HG03196 (cell line): ENCODE data around the gene TRIM71.
"Not testable (repeated sequence)": the region's sequence is repeated elsewhere in the genome, so short reads cannot be mapped to it uniquely, and the experiment has no call there.

Source experiments
- ATAC-seq: cut with Tn5 transposase; IDR thresholded peaks from one replicate; pipeline ENCODE4 v1.9.1; 2021; ENCODE audit not compliant: unreplicated experiment

Gene TRIM71

GRCh38 chr3:32842531-32842931, 24.7 kb downstream of the TRIM71 start:
- ATAC-seq: no peak

- no peak for ATAC-seq
Measured at GRCh38 chr3:32842987-32843386, 25.2 kb downstream of the TRIM71 start.

DNA sequence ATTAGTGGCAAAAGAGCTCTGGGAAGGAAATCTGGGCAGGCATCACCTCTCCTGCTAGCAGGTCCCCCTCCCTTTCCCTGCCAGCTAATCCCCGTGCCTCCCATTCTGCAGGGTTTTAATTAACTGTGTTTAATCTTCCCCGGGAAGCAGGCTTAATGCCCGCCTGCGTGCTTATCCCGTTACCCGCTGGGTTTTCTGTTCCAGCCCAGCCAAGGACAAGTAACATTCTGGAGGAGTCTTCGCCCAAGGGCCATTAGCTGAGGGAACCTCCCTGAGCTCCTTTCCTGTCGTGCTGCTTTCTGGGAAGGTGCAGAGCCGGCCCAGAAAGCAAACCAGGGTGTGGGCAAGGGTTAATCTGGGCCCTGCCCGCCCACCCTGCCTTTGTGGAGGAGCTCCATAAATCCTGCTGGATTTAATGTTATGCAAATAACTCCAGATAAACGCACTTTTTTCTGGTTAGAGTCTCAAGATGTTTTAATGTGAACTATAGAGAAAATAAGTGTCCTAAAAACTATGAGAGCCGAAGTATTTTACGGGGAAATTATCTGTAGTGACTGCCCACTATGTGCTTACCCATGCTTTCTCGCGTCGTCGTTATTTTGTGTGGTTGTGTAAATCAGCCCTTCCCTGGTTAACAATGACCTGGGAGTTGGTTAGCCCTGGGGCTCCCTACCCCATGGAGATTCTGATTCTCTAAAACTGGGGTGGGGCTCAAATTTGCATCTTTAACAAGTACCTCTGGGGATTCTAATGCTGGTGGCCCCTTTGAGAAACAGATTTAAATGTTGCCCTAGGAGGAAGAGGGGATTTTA, 25.9 kb downstream of the TRIM71 start:
- no peak for ATAC-seq

GRCh38 chr3:32844322-32844654, 26.5 kb downstream of the TRIM71 start:
- no peak for ATAC-seq

DNA sequence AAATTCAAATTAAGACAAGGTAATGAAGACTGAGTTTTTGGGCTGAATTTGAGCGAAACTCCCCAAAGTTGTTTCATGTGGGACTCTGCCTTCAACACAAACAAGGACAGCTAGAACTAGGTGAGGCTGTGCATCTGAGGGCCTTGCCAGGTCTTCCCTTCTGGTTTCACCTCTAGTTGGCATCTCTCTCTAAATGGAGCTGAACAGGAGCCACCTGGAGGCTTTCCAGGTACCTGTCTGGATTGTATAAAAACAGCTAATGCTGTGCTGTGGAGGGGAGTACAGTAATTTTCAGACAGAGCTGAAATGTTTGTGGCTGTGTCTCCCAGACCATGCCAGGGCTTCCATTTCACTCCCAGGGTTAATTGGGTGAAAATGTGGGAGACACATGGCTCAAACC, 27.1 kb downstream of the TRIM71 start:
- no peak for ATAC-seq

DNA sequence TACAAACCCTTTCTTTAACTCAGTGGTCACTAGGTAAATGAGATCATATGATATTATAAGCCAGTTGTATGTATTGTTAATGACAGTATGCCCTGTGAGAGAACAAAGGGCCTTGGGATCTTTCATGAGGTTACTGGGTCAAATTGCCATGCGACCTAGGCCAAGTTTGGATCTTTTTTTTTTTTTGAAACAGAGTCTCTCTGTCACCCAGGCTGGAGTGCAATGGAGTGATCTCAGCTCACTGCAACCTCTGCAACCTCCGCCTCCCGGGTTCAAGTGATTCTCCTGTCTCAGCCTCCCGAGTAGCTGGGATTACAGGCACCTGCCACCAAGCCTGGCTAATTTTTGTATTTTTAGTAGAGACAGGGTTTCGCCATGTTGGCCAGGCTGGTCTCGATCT, 27.7 kb downstream of the TRIM71 start:
- not testable (repeated sequence) for ATAC-seq

DNA sequence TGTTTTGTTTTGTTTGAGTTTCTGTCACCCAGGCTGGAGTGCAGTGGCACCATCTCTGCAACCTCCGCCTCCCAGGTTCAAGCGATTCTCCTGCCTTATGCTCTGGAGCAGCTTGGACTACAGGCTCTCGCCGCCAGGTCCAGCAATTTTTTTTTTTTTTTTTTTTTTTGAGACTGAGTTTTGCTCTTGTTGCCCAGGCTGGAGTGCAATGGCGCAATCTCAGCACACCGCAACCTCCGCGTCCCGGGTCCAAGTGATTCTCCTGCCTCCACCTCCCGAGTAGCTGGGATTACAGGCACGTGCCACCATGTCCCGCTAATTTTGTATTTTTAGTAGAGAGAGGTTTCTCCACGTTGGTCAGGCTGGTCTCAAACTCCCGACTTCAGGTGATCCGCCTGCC, 29.2 kb downstream of the TRIM71 start:
- ATAC-seq: not testable (repeated sequence)

GRCh38 chr3:32847528-32847927, 29.7 kb downstream of the TRIM71 start:
- ATAC-seq: no peak

DNA sequence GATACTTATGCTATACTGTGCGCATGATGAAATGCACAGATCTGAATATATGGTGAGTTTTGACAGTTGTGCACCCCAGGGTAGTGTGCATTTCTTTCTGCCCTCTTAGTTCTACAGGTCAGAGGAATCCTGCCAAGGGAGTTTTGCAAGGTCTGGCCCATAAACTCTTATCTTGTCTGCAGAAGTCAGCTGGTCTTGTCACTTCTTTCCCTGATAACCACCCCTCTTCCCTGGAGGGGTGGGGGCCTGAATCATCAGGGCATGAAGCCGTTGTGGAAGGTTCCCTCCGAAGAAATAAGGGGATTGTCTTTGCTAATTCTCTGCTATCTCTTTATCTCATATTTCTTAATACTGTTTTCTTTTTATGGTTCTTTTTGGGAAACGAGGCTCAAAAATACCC, 30.4 kb downstream of the TRIM71 start:
- no peak for ATAC-seq

DNA sequence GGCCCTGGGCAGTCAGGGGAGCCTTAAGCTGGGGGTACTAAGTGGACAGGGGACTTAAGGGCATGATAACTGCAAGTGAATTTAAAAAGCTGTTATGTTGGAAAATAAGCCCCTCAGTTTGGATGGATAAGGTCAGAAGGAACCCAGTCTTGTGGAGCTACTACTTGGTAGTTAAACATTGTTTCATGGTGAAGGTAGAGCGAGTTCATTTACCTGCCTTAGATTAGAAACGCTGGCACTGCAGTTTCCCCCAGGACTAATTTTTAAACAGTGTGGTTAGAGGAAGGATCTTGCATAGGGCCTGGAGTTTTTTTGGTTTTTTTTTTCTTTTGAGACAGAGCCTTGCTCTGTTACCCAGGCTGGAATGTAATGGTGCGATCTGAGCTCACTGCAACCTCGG, 31.2 kb downstream of the TRIM71 start:
- ATAC-seq: no peak

- ATAC-seq: no peak
Measured at GRCh38 chr3:32850226-32850625, 32.4 kb downstream of the TRIM71 start.

DNA sequence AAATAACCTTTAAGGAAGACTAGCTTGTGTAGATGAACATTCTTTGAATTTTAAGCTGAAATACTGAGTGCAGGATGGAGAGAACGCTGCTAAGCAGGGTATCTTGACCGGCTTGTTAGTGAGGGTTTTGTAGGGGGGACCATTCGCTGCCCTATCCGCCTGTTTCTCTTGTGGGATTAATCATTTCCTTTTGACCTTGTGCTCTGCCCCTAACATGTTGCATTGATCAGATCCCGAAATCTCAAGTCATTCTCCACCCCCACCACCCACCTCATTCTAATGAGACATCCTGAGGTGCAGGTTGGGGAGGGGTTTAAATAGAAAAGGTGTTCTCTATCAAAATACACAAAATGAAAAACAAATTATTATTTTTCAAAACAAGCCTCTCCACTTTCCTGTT, 32.8 kb downstream of the TRIM71 start:
- no peak for ATAC-seq

DNA sequence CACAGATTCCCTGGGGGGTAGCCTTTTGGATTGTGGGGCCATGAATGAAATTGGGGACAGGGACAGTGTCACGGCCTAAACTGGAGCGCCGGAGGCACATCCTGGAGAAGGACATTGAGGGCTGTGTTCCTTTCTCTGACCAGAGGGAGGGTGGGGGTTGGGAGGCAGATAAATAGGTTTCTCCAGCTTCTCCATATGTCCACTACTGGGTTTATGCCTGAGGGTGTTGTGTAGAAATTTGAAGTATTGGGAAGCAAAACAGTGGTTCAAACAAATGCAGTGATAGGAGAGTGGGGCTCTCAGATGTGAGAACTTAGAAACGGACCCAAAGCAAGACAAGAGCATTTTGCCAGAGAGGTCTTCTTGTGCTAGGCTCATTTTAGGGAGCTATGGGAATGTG, 34.3 kb downstream of the TRIM71 start:
- no peak for ATAC-seq

DNA sequence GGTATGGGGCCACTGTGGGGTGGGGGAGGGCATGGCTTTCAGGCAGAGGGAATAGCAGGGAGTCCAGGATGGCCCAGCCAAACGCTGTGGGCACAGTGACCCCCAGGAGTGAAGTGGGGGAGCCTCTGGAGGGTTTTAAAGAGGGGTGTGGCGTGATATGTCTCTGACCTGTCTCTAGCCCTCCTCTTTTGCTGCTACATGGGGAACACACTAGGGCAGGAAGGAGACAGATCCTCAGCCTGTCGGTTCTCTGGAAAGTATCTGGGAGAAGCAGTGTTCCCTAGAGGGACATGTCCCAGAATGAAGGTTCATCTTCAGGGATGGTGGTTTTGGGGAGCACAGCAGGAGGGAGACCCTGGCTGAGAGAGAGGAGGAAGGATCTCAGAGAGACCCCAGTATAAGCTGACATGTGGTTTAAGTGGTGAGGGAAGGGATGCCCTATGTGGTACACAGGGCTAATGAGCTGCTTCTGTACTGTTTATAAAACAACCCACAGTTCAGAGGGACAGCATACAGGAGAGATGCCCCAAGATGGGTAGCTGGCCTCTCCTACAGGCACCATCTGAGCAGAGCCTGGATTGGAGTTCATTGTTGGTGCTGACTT, 37.7 kb downstream of the TRIM71 start:
- no peak for ATAC-seq

DNA sequence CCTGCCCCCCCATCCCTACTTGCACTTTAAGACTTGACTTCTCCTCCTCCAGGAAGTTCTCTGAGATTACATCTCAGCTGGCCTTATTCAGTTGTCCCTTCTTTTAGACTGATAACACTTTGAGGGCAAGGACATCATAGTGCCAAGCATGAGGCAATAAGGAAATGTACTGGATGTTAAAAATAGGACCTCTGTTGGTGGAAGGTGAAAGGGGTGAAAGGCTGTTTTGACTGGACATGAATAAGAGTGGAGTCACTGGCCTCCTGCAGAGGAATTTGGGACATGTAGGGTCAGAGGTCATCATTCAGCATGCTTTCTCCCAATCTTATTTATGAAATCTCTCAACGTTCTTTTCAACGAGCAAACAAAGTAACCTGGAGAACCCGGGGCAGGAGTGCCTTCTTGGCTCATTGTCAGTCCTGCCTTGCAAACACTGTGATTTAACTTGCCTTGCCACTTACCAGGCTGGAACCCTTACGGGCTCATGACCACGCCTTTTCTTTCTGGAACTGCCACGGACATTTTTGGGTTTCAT, 38.6 kb downstream of the TRIM71 start:
- ATAC-seq: no peak

GRCh38 chr3:32856901-32857507, 39.2 kb downstream of the TRIM71 start:
- no peak for ATAC-seq

DNA sequence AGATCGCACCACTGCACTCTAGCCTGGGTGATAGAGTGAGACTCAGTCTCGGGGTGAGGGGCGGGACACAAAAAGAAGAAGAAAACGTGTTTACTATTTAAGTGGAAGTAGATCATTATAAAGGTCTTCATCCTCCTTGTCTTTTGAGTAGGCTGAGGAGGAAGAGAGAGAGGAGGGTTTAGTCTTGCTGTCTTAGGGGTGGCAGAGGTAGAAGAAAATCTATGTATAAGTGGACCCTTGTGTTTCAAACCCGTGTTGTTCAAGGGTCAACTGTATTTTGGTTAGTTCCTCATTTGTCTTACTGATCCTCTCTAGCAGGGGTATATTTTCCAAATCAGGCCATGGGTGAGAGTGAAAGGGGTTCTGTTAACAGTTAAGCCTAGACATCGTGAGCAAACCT, 40.1 kb downstream of the TRIM71 start:
- no peak for ATAC-seq

GRCh38 chr3:32859604-32860237, 41.9 kb downstream of the TRIM71 start:
- ATAC-seq: no peak

DNA sequence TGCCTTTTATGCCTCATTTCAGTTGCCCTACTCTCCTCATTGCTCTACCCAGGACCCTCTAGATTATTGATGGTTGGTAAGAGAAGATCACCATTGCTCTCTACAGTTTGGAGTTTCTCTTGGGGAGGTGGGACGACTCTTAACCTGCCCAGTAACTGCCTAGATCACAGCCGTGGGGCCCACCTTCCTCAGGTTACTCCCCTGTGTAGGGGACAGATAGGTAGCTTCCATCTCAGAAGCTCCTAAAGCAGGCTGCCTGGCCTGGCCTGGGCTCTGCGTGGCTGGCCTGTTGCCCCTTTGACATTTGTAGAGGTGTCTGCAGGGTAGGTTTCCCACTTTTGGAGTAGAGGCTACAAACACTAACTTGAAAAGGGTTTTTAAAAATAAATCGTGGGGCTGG, 42.7 kb downstream of the TRIM71 start:
- no peak for ATAC-seq

GRCh38 chr3:32861681-32862080, 43.9 kb downstream of the TRIM71 start:
- no peak for ATAC-seq

DNA sequence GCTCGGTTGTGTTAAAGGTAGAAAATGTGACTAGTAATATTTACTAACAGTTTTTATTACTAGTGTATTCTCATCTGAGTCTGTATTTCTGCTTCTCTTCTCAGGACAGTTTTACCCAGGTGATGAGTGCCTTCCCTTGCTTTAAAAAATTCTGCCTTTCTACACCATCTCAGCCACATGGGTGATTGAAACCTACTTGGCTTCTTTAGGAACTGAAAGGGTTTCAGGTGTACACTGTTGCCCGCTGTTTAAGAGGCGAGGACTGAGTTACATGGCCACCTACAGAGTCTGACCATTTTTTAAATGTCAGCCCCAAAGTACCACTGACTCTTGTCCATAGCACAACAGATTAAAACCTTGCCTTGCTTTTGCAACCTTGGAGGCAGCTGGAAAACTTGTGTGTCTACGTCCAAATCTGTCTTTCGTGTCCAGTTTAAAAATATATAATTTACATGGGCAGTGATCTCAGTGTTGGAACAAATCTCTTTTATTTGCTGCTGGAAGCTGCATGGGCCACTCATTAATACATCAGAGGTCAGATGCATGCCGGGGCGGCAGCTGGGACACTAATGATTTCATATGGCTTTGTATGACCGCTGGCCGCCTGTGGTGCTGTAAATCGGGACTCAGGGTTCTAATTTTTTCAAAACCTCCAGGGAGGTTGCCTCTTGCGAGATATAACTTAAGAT, 44.6 kb downstream of the TRIM71 start:
- no peak for ATAC-seq
